A549 (cell line): ENCODE data around the gene SRC. TPM values are rescaled to one million over a fixed set of nuclear protein-coding genes. Genes with fewer than 3 reads are reported as not detected.

Experiments used
- ATAC-seq, 2 experiments: fragments of 200-7000 bp in 1 of 2; fragments of >200 bp in 1 of 2; cut with Nextera tagmentation in 1 of 2; cut with Tn5 transposase in 1 of 2; 3 replicates each; pipeline versions ENCODE4 v1.8.0 to v1.9.1; 2018 to 2020; ENCODE audit warnings: mild to moderate bottlenecking in 1 of 2, moderate library complexity in 1 of 2
- CTCF ChIA-PET: fragments of 300-600 bp; sonication (Branson Sonifier 250); formaldehyde crosslinking; extraction: SDS; loops from one replicate; lab custom pipeline; 2021; ENCODE audit warnings: antibody characterized with exemption, inconsistent platforms; lab: Yijun Ruan, JAX
- POLR2A ChIA-PET: fragments of 350-600 bp; formaldehyde crosslinking; extraction: SDS; loops from one replicate; lab custom pipeline; 2021; ENCODE audit warnings: antibody characterized with exemption, inconsistent platforms; lab: Yijun Ruan, JAX
- DNase-seq, 2 experiments: peaks; one replicate each; pipeline versions ENCODE4 v3.0.0 to v3.0.0-alpha.2; 2011 to 2016; ENCODE audit warnings: low read depth in 1 of 2, low spot score in 1 of 2
- FAIRE-seq: peaks from 2 replicates; lab custom pipeline; 2011; peaks lifted over from hg19 to GRCh38; lab: Jason Lieb, UNC
- H3K27ac ChIP-seq, 2 experiments: fragments of >200 bp; sonication (Bioruptor Twin); formaldehyde crosslinking; 3 replicates each; pipeline ENCODE4 v1.5.1; 2016 to 2017
- H3K4me1 ChIP-seq: fragments of >200 bp; sonication (Bioruptor Twin); formaldehyde crosslinking; 3 replicates; pipeline ENCODE4 v1.6.1; 2016
- H3K4me2 ChIP-seq: fragments of >200 bp; sonication (Bioruptor Twin); formaldehyde crosslinking; 3 replicates; pipeline ENCODE4 v1.6.1; 2016
- H3K4me3 ChIP-seq: fragments of >200 bp; sonication (Bioruptor Twin); formaldehyde crosslinking; 3 replicates; pipeline ENCODE4 v1.5.1; 2016
- H3K9me3 ChIP-seq: fragments of >200 bp; sonication (Bioruptor Twin); formaldehyde crosslinking; 3 replicates; pipeline ENCODE4 v1.6.1; 2016
- BHLHE40 ChIP-seq: IDR thresholded peaks from 2 replicates; pipeline ENCODE4 v1.6.1; 2012; ENCODE audit warnings: low read depth, low read length, inconsistent platforms
- CHD4 ChIP-seq: fragments of 200-600 bp; sonication (generic); IDR thresholded peaks from 2 replicates; pipeline ENCODE4 v1.6.1; 2016; ENCODE audit warnings: antibody characterized with exemption, mild to moderate bottlenecking, borderline replicate concordance
- FOXS1 ChIP-seq: fragments of 250-450 bp; sonication (Bioruptor Pico); IDR thresholded peaks from 2 replicates; pipeline ENCODE4 v1.5.0; 2020; ENCODE audit warnings: mild to moderate bottlenecking, moderate library complexity
- HDAC2 ChIP-seq: fragments of 200-600 bp; sonication (generic); IDR thresholded peaks from 2 replicates; pipeline ENCODE4 v1.6.1; 2016
- HOXB13 ChIP-seq: fragments of 250-450 bp; sonication (Bioruptor Pico); IDR thresholded peaks from 2 replicates; pipeline ENCODE4 v1.5.0; 2020; ENCODE audit warnings: low read depth, mild to moderate bottlenecking, moderate library complexity
- MYC ChIP-seq: IDR thresholded peaks from 2 replicates; pipeline ENCODE4 v1.6.1; 2012; ENCODE audit warnings: mild to moderate bottlenecking, inconsistent platforms, low read length, improper control_type of control experiment, borderline replicate concordance
- NPAS2 ChIP-seq: fragments of 250-450 bp; sonication (Bioruptor Pico); IDR thresholded peaks from 2 replicates; pipeline ENCODE4 v1.8.0; 2022; ENCODE audit warnings: mild to moderate bottlenecking, moderate library complexity, borderline replicate concordance
- POLR2AphosphoS2 ChIP-seq: conservative IDR thresholded peaks from 2 replicates; pipeline ENCODE4 v1.6.1; 2012; ENCODE audit warnings: low read length, improper control_type of control experiment, inconsistent platforms
- RAD21 ChIP-seq, 2 experiments: fragments of >200 bp in 1 of 2; sonication (Bioruptor Twin) in 1 of 2; formaldehyde crosslinking in 1 of 2; IDR thresholded peaks in 1 of 2; conservative IDR thresholded peaks in 1 of 2; 2 replicates in 1 of 2; 3 replicates in 1 of 2; pipeline ENCODE4 v1.6.1; 2012 to 2018; ENCODE audit warnings: inconsistent platforms in 1 of 2
- RARB ChIP-seq: fragments of 250-450 bp; sonication (Bioruptor Pico); IDR thresholded peaks from 2 replicates; pipeline ENCODE4 v1.8.0; 2021; ENCODE audit warnings: mild to moderate bottlenecking, moderate library complexity
- RFX5 ChIP-seq: fragments of 450-650 bp; IDR thresholded peaks from 2 replicates; pipeline ENCODE4 v1.7.1; 2014; ENCODE audit warnings: antibody characterized with exemption, mild to moderate bottlenecking, moderate library complexity
- SMC3 ChIP-seq: fragments of >200 bp; sonication (Bioruptor Twin); formaldehyde crosslinking; IDR thresholded peaks from 3 replicates; pipeline ENCODE4 v1.6.1; 2018; ENCODE audit warnings: inconsistent platforms
- SREBF2 ChIP-seq: fragments of 450-650 bp; IDR thresholded peaks from 2 replicates; pipeline ENCODE4 v1.6.1; 2014; ENCODE audit warnings: mild to moderate bottlenecking, moderate library complexity
- TFCP2L1 ChIP-seq: fragments of 250-450 bp; sonication (Bioruptor Pico); IDR thresholded peaks from 2 replicates; pipeline ENCODE4 v1.5.0; 2021; ENCODE audit warnings: mild to moderate bottlenecking
- TP53 ChIP-seq: fragments of 250-450 bp; sonication (Bioruptor Pico); IDR thresholded peaks from 2 replicates; pipeline ENCODE4 v1.5.0; 2021; ENCODE audit warnings: mild to moderate bottlenecking, moderate library complexity
- ZFP36 ChIP-seq: fragments of 450-650 bp; IDR thresholded peaks from 2 replicates; pipeline ENCODE4 v1.6.1; 2014; ENCODE audit warnings: borderline replicate concordance; ENCODE audit not compliant: partially characterized antibody
- WGBS: methylation state at CpG from one replicate; pipeline ENCODE4 v1.1.6; 2017; ENCODE audit errors: missing lambda C conversion rate; 5-methylcytosine and 5-hydroxymethylcytosine counted together
- polyA plus RNA-seq, 4 experiments: library from polyadenylated mRNA; depleted of rRNA in 3 of 4; stranded (reverse); fragments of >200 nt; fragmentation: RNase III in 1 of 4; extraction: RNeasy Plus Mini Kit Qiagen cat#74134 plus additional on column Dnase treatment in 1 of 4; gene quantifications; 2 replicates in 3 of 4; 3 replicates in 1 of 4; pipeline ENCODE4 v1.2.3, GENCODE V29; 2011 to 2017
- TF ChIP-seq, protein P1 (sequence below): IDR thresholded peaks from 2 replicates; pipeline ENCODE4 v1.6.1; 2012; ENCODE audit warnings: low read depth, borderline replicate concordance
- TF ChIP-seq, protein P2 (sequence below): fragments of 250-450 bp; sonication (Bioruptor Pico); IDR thresholded peaks from 2 replicates; pipeline ENCODE4 v1.5.0; 2021; ENCODE audit warnings: mild to moderate bottlenecking, moderate library complexity, borderline replicate concordance
- TF ChIP-seq, protein P3 (sequence below): fragments of 150-350 bp; IDR thresholded peaks from 2 replicates; pipeline ENCODE4 v1.6.1; 2014; ENCODE audit warnings: low read depth, mild to moderate bottlenecking, low read length
- TF ChIP-seq, protein P4 (sequence below): fragments of 450-650 bp; IDR thresholded peaks from 2 replicates; pipeline ENCODE4 v1.6.1; 2014; ENCODE audit warnings: antibody characterized with exemption
- TF ChIP-seq, protein P5 (sequence below): fragments of 250-450 bp; sonication (Bioruptor Pico); IDR thresholded peaks from 2 replicates; pipeline ENCODE4 v1.5.0; 2020; ENCODE audit warnings: low read depth, mild to moderate bottlenecking, moderate library complexity
- TF ChIP-seq, protein P6 (sequence below): IDR thresholded peaks from 2 replicates; pipeline ENCODE4 v1.6.1; 2012

Gene SRC
- polyA plus RNA-seq, 2 of the 4 experiments (the other 2 are of a cell fraction): 139 to 154 TPM

DNA sequence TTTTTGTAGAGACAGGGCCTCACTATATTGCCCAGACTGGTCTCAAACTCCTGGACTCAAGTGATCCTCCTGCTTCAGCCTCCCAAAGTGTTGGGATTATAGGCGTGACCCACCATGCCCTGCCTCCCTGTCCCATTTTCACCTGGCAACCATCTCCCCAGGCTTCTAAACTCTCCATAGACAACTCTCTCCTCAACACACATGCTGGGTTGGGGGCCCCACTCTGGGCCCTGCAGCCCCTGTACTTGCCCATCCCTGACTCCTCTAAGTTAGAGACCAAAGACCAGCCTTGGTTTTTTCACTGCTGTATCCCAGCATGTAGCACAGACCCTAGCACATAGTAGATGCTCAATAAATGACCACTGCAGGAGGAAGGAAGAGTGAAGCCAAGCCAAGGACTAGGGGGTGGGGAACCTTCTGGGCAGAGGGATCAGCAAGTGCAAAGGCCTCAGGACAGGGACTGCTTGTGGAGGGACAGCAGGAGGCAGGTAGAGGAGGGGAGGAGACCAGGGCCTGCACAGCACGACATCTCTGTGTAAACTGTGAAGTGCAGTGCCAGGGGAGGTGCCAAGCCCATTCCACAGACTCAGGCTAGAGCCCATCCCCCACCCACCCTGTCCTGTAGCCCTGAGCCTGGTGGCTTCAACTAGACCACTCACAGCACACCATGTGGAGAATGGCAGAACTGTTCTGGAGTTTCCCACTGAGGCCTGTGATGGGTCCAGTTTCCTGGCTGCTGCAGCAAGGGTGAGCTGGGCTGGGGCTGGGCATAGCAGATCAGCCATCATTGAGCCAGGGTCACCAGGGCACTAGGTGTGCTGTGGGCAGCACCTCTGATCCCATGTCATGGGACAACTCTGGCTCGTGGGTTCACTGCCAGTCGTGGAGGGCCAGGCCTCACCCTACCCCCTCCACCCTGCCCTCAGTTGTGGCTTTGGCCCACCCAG lies 3.4 kb upstream of the SRC start:
- Histone ChIP-seq H3K27ac (peak overlapping the region; percentile 99 to 100), H3K4me1 (peaks cover 40% of the 10 kb centered on the region), H3K4me2 (peak overlapping the region; percentile 93; the same call in 1 of the 3 replicates), H3K9me3 (no peaks in the 10 kb centered on the region), H3K4me3 (no peak overlapping the region)
- no peak for TF ChIP-seq POLR2AphosphoS2
- TF ChIP-seq RAD21 (conservative IDR thresholded peaks at IDR 0.05 in 1 of 2, IDR thresholded peaks at IDR 0.05 in 1 of 2): 0 out of 5 replicates have a peak, but pooled peaks of 1 of the 2 experiments have one; percentile 12
- TF ChIP-seq, protein P1, sequence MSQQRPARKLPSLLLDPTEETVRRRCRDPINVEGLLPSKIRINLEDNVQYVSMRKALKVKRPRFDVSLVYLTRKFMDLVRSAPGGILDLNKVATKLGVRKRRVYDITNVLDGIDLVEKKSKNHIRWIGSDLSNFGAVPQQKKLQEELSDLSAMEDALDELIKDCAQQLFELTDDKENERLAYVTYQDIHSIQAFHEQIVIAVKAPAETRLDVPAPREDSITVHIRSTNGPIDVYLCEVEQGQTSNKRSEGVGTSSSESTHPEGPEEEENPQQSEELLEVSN: 0 out of 2 replicates have a peak, but pooled peaks have one; percentile 8
- no peak for TF ChIP-seq BHLHE40
- TF ChIP-seq RFX5: no peak
- TF ChIP-seq, protein P2, sequence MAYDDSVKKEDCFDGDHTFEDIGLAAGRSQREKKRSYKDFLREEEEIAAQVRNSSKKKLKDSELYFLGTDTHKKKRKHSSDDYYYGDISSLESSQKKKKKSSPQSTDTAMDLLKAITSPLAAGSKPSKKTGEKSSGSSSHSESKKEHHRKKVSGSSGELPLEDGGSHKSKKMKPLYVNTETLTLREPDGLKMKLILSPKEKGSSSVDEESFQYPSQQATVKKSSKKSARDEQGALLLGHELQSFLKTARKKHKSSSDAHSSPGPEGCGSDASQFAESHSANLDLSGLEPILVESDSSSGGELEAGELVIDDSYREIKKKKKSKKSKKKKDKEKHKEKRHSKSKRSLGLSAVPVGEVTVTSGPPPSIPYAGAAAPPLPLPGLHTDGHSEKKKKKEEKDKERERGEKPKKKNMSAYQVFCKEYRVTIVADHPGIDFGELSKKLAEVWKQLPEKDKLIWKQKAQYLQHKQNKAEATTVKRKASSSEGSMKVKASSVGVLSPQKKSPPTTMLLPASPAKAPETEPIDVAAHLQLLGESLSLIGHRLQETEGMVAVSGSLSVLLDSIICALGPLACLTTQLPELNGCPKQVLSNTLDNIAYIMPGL (CRISPR knock-in tag): no peak
- TF ChIP-seq ZFP36: no peak
- ChIA-PET CTCF (interaction anchor here (2.0 kb wide), 1 partner anchor 14 kb away, joined by 6 read pairs; no protein-coding TSS in a partner anchor), POLR2A (no interaction called here)
- ATAC-seq (peak; percentile 19 to 34; a peak in 3 of 6 replicates), DNase-seq (peak; percentile 48 to 61), FAIRE-seq (no peak)
- 66% methylated on average over 3 of the region's 4 CpGs for WGBS

DNA sequence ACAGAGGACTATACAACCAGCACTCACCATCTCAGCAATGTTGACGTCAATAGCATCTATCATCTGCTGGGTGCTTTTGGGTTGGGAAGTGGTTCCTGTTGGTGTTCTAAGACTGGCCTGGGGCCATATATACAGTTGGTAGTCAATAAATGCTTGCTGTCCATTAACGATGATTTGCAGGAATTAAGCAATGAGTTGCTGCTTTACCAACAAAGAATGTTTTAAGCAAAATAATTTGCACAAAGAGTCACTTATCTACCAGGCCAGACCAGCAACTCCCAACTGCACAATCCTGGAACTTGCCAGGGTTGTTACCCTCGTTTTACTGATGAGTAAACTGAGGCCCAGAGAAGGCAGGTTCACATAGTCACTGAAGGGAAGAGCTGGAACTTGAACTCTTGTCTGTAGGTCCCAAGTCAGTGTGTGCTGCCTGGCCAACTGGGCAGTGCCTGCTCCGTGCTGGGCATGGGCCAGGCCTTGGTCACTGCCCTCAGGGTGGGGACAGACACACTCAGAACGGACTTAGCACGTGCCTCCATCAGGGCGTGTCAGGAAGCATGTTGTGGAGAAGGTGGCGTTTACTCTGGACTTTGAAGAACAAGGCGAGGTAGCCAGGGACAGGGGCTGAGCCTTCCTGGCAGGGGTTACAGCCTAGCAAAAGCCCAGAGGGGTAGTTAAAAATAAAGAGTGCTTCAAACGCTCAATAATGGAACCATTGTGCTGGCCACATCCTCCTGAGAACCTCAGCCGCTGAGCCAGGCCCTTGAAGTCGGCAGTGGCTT lies 2.5 kb upstream of the SRC start:
- no peak overlapping the region for H3K4me3 ChIP-seq
- peak in 1 of 2 experiments; percentile 59 for DNase-seq
- H3K9me3 ChIP-seq: no peaks in the 10 kb centered on the region
- H3K27ac ChIP-seq: peak overlapping the region; percentile 99 to 100
- FAIRE-seq: no peak
- CTCF ChIA-PET: interaction anchor here (1.1 to 3.5 kb wide), 5 partner anchors 8 to 75 kb away, joined by 3 to 28 read pairs (median 5); no protein-coding TSS in a partner anchor
- peaks cover 47% of the 10 kb centered on the region for H3K4me1 ChIP-seq
- no peak for ATAC-seq
- POLR2A ChIA-PET: interaction anchor here (1.1 to 1.4 kb wide), 2 partner anchors 41 to 54 kb away, joined by 3 to 10 read pairs; partner anchors contain the start of gene MANBAL
- 44% methylated on average over 12 of the region's 12 CpGs for WGBS
- peak overlapping the region; percentile 93 for H3K4me2 ChIP-seq
- TF ChIP-seq, protein P3, sequence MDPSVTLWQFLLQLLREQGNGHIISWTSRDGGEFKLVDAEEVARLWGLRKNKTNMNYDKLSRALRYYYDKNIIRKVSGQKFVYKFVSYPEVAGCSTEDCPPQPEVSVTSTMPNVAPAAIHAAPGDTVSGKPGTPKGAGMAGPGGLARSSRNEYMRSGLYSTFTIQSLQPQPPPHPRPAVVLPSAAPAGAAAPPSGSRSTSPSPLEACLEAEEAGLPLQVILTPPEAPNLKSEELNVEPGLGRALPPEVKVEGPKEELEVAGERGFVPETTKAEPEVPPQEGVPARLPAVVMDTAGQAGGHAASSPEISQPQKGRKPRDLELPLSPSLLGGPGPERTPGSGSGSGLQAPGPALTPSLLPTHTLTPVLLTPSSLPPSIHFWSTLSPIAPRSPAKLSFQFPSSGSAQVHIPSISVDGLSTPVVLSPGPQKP: no peak
- TF ChIP-seq TP53 (CRISPR knock-in tag) (no peak), NPAS2 (CRISPR knock-in tag) (no peak), MYC (no peak), RAD21 (conservative IDR thresholded peaks at IDR 0.05 in 1 of 2, IDR thresholded peaks at IDR 0.05 in 1 of 2) (no peak), CHD4 (no peak), SMC3 (no peak), HOXB13 (CRISPR knock-in tag) (0 out of 2 replicates have a peak, but pooled peaks have one; percentile 23), TFCP2L1 (CRISPR knock-in tag) (no peak), FOXS1 (CRISPR knock-in tag) (no peak), SREBF2 (no peak), HDAC2 (no peak), RARB (no peak)
- TF ChIP-seq, protein P4, sequence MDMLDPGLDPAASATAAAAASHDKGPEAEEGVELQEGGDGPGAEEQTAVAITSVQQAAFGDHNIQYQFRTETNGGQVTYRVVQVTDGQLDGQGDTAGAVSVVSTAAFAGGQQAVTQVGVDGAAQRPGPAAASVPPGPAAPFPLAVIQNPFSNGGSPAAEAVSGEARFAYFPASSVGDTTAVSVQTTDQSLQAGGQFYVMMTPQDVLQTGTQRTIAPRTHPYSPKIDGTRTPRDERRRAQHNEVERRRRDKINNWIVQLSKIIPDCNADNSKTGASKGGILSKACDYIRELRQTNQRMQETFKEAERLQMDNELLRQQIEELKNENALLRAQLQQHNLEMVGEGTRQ: no peak
- TF ChIP-seq, protein P5, sequence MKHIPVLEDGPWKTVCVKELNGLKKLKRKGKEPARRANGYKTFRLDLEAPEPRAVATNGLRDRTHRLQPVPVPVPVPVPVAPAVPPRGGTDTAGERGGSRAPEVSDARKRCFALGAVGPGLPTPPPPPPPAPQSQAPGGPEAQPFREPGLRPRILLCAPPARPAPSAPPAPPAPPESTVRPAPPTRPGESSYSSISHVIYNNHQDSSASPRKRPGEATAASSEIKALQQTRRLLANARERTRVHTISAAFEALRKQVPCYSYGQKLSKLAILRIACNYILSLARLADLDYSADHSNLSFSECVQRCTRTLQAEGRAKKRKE: no peak
- TF ChIP-seq, protein P6, sequence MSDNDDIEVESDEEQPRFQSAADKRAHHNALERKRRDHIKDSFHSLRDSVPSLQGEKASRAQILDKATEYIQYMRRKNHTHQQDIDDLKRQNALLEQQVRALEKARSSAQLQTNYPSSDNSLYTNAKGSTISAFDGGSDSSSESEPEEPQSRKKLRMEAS: peak; percentile 67
- TF ChIP-seq, protein P2 (CRISPR knock-in tag): no peak
- TF ChIP-seq, protein P1: peak; percentile 35; the same call in 1 of the 2 replicates
